Putamen (tissue), 1 donor: ENCODE data around the gene FAM131B.
"Not testable (repeated sequence)": the region's sequence is repeated elsewhere in the genome, so short reads cannot be mapped to it uniquely, and the experiment has no call there.

Source experiments
- DNase-seq: peaks from one replicate; pipeline ENCODE4 v3.0.0-alpha.2; 2016; ENCODE audit warnings: low spot score

The FAM131B gene

DNA sequence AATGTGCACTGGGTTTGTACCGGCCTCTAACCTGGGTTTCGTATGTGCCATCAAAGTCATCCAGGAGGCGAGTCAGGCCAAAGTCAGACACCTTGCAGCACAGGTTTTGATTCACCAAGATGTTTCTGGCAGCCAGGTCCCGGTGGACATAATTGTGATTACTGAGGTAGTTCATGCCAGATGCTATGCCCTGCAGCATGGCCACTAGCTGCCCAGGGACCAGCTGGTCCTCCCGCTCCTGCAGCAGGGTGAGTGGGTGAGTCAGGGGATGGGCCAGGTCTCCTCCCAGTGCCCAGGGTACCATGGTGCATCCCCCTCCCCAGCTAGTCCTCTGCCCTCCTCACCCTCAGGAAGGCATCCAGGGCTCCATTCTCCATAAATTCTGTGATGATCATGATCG lies 32.3 kb upstream of the FAM131B start:
- DNase-seq: no peak

GRCh38 chr7:143394068-143394467 lies 31.6 kb upstream of the FAM131B start:
- no peak for DNase-seq

GRCh38 chr7:143393267-143394041 lies 30.9 kb upstream of the FAM131B start:
- DNase-seq: no peak

DNA sequence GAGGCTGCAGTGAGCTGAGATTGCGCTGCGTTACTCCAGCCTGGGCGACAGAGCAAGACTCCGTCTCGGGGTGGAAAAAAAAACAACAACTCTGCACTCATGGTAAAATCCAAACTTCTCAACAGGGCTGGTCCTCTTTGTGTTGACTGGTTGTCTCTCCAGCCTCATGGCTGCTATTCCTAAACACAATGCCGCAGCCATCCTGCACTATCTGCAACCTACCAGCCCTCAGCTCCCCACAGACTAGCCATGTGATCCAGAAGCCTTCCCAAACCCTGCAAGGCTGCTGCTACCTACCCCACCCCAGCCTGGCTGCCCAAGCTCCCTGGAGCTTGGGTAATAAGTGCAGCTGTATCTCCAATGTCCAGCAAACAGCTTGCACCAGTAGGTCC lies 30.4 kb upstream of the FAM131B start:
- no peak for DNase-seq

- not testable (repeated sequence) for DNase-seq
Measured at GRCh38 chr7:143392427-143392826, 29.9 kb upstream of the FAM131B start.

DNA sequence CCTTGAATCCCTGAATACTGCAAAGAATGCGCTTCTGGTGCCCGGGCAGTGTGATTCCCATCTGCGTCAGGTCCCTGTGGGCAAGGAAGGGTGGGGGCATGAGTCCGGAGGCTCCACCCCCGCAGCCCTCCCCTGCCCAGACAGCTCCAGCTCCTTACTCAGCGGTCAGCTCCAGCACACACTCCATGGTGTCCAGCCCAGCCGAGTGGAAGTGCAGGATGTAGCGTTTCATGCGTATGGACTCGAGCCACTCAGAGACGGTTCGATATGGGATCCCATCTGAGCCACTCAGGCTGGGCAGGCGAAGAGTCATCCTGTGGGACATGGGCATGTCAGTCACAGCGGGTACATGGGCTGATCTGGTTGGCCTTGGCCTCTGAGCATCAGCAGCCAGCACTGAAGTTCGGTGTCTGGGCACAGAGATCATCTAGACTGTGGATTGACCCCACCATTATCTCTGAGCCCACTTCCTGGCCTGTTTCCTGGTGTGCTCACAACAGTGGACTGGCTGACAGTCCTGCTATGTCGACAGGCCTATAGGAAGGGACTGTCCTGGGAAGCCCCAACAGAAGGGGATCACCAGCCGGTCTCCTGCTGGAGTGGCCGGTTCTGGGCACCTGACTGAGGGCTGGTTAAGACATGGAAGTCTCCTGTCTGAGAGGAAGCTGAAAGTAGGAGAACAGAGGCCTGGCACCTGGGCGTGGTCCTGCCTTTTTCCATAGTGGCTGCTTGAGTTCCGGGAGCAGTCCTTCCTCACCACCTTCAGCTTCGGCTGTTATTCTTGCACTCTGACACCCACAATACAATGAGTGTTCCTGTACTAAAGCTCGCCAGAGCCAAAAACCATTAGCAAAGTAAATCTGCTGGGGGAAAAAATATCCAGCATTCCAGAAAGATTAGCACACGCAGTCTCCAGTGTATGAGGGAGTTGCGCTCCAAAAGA lies 29.2 kb upstream of the FAM131B start:
- no peak for DNase-seq

DNA sequence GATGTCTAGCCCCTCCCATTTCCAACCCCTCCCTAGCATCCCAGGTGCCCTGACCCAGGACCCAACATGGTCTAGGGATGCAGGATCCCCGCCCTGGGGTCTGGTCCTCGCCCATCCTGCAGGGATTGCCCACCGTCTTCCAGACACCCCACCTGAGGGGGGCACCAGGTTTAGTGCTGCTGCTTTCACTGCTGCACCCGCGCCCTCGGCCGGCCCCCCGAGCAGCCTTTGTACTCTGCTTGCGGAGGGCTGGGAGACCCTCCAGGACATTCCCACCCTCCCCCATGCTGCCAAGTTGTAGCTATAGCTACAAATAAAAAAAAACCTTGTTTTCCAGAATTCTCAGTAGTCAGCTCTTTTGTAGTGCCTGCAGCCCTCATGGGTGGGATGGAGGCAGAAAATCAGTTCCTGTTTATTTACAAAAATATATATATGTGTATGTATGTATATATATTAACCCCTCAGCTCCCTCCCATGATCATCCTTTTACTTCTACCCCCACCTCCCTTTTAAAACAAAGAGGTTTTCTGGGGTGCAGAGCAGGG lies 28.3 kb upstream of the FAM131B start:
- no peak for DNase-seq

- no peak for DNase-seq
Measured at GRCh38 chr7:143390104-143390772, 27.7 kb upstream of the FAM131B start.

DNA sequence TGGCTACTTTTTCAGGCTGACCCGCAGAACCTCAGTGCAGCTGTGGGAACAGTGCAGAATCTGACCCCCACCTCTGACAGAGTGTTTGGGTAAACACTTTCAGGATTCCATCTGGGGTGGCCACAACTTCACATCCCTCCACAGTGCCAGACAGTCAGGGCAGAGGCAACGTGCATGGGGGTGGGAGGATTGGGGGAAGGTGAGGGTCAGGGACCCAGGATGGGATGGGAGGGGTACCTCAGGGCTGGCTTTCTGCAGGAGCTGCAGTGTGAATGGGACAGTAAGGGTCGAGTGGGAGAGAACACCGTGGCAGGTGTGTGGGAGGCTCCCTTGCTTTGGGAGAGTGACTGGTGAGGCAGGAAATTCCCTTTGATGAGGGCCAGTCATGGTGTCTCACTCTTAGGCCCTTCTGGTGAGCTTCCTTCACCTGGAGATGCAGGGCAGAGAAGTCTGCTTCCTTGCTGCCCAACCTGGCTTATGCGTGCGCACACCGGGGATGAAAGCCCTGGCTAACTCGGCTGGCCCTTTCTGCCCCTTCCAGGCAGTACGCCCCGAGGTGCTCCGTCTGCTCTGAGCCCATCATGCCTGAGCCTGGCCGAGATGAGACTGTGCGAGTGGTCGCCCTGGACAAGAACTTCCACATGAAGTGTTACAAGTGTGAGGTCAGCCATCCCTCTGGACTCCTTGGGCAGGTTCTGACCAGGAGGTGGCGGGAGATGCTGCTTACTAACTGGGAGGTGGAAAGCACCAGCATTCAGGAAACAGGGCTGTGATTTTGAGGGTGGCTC lies 27.0 kb upstream of the FAM131B start:
- no peak for DNase-seq

GRCh38 chr7:143388491-143389101 lies 26.1 kb upstream of the FAM131B start:
- DNase-seq: no peak

GRCh38 chr7:143388051-143388450 lies 25.5 kb upstream of the FAM131B start:
- DNase-seq: no peak

DNA sequence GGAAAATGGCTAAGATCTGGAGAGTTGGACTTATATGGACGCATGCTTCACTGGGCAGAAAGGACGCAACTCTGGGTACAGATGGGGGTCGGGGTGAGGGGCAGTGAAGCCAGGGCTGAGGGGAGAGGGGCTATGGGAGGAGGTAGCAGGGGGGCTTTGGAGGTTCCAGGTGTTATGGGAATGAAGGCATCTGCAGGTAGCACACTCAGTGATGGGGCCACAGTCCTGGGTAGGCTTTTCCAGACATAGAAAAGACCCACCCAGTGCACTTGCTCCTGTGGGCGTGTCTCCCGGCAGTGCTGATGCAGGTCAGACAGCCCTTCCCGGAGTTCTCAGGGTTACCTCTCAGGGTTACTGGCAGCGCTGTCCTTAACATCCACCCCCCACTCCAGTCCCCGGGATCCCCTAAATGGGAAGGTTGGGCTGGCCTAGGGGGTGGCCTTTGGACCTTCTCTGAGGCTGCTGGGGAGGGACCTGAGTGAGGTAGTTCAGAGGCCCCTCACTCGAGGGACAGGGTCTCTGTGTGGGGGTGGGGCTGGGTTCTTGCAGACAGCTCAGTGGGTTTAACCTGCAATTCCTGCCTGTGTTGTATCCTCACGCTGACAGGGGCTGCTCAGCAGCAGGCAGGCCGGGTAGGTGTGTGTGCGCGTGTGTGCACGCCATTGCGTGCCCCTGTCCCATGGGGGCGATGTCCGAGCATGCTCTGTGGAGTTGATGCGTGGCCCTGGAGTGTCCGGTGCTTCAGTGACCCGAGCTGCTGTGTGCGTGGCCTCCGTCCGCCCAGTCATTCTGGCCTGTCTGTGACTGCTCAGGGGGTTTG lies 24.9 kb upstream of the FAM131B start:
- DNase-seq: no peak

- DNase-seq: no peak
Measured at GRCh38 chr7:143385891-143386781, 23.6 kb upstream of the FAM131B start.

DNA sequence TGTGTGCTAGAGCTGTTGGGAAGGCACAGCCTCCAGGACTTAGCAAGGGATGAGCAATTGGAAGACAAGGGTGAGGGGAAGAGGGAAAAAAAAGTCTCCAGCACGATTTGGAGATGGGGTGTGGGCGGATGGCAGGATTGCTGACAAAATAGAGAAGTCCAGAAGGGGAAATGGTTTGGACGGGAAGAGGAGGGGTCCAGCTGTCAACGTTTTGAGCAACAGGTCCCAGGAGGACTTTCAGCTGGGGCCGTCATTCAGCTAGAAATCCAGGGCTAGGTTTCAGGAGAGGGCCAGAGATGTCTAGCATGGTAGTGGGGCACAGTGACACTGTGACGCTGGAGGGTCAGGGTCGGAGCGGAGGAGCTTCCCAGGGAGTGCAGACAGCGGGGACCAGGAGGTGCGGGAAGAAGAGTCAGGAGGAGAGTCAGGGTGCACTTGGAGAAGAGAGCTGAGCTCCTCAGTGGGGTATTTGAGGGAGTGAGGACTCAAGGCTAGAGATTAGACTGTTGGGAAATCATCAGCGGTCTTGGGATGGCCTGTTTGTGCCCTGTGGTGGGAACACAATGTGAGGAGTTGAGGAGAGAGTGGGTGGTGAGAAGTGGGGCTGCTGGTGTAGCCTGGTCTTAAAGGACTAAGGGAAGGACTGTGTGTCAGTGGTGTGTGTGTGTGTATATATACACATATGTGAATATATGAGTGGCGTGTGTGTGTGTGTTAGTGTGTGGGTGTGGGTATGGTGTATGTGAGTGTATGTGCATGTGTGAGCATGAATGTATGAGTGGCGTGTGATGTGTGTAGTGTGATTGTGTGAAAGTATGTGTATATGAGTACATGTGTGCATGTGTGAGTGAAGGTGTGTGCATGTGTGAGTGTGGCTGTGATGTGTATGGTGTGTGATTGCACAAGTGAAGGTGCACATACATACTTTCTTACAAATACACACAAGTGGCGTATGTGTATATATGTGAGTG lies 22.4 kb upstream of the FAM131B start:
- DNase-seq: no peak

DNA sequence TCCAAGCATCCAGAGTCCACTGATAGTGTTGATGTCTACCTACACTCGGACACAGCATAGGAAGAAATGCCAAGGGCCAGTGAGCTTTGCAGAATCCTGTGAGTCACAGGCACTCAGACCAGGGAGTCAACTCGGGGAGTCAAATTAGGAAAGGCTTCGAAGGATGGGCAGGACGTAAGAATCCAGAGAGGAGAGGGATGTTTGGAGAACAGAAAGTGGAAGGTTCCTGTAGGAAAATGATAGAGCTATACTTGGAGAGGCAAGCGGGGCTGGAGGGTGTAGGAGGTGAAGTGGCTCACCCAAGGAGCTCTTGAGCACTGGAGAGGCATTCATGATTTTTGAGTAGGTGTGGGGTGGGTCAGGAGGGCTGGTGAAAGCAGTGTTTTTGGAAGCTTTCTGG lies 21.6 kb upstream of the FAM131B start:
- DNase-seq: no peak

- DNase-seq: no peak
Measured at GRCh38 chr7:143383642-143383957, 21.1 kb upstream of the FAM131B start.

- no peak for DNase-seq
Measured at GRCh38 chr7:143382791-143383641, 20.5 kb upstream of the FAM131B start.
